H1 (cell line): ENCODE results near the gene ACTL10. TPM values are rescaled to one million over a fixed set of nuclear protein-coding genes. Genes with fewer than 3 reads are reported as not detected.

Experiments used
- CTCF ChIA-PET: fragments of 300-600 bp; sonication (Branson Sonifier 250); formaldehyde crosslinking; loops from one replicate; lab custom pipeline; 2021; ENCODE audit not compliant: partially characterized antibody; lab: Charles Lee
- POLR2A ChIA-PET: fragments of 300-600 bp; sonication (Branson Sonifier 250); formaldehyde crosslinking; loops from one replicate; lab custom pipeline; 2021; ENCODE audit warnings: inconsistent platforms; ENCODE audit not compliant: partially characterized antibody; lab: Charles Lee
- DNase-seq, 2 experiments: peaks; one replicate each; pipeline versions ENCODE4 v3.0.0 to v3.0.0-alpha.2; 2010 to 2022; ENCODE audit warnings: low spot score in 2 of 2, low read depth in 1 of 2, mixed read lengths in 1 of 2
- FAIRE-seq: peaks from 2 replicates; lab custom pipeline; 2011; peaks lifted over from hg19 to GRCh38; lab: Jason Lieb, UNC
- H2AFZ ChIP-seq: 2 replicates; pipeline ENCODE4 v1.8.1; 2012; ENCODE audit warnings: low read length, inconsistent platforms
- H2AK5ac ChIP-seq: 2 replicates; pipeline ENCODE4 v1.6.1; 2013; ENCODE audit warnings: low read depth, low read length
- H2BK120ac ChIP-seq: replicated peaks from 2 replicates; pipeline ENCODE3; 2013; ENCODE audit warnings: low read depth, low read length, inconsistent platforms
- H2BK12ac ChIP-seq: 2 replicates; pipeline ENCODE4 v1.6.1; 2013; ENCODE audit warnings: low read depth, low read length
- H2BK15ac ChIP-seq: 2 replicates; pipeline ENCODE4 v1.6.1; 2013; ENCODE audit warnings: low read length
- H2BK20ac ChIP-seq: 2 replicates; pipeline ENCODE4 v1.6.1; 2013; ENCODE audit warnings: low read length
- H2BK5ac ChIP-seq: 2 replicates; pipeline ENCODE4 v1.6.1; 2013; ENCODE audit warnings: low read depth, low read length
- H3K14ac ChIP-seq: 2 replicates; pipeline ENCODE4 v1.6.1; 2013; ENCODE audit warnings: inconsistent platforms; ENCODE audit not compliant: insufficient read length
- H3K18ac ChIP-seq: 2 replicates; pipeline ENCODE4 v1.6.1; 2013; ENCODE audit warnings: low read length; ENCODE audit errors: extremely low read depth
- H3K23ac ChIP-seq: 2 replicates; pipeline ENCODE4 v1.6.1; 2013; ENCODE audit warnings: inconsistent platforms; ENCODE audit not compliant: insufficient read length
- H3K23me2 ChIP-seq: 2 replicates; pipeline ENCODE4 v1.6.1; 2013; ENCODE audit warnings: low read depth, low read length
- H3K27ac ChIP-seq: 2 replicates; pipeline ENCODE4 v1.6.1; 2011; ENCODE audit warnings: low read depth, low read length, inconsistent platforms
- H3K27me3 ChIP-seq, 4 experiments: replicated peaks in 1 of 4; 1 replicate in 1 of 4; 2 replicates in 3 of 4; pipeline versions ENCODE4 v1.6.1 to v1.8.1; 2011 to 2013; ENCODE audit warnings: low read length in 3 of 4, mild to moderate bottlenecking in 3 of 4, inconsistent platforms in 2 of 4, mixed read lengths in 2 of 4, moderate library complexity in 1 of 4; ENCODE audit not compliant: control insufficient read depth in 3 of 4, insufficient read depth in 3 of 4; ENCODE audit errors: extremely low read depth in 1 of 4
- H3K36me3 ChIP-seq, 4 experiments: 2 replicates each; pipeline versions ENCODE4 v1.6.1 to v1.8.1; 2011 to 2013; ENCODE audit warnings: mild to moderate bottlenecking in 4 of 4, low read length in 3 of 4, moderate library complexity in 2 of 4, control low read depth in 1 of 4, inconsistent platforms in 1 of 4; ENCODE audit not compliant: insufficient read depth in 4 of 4, control insufficient read depth in 2 of 4
- H3K4ac ChIP-seq: replicated peaks from 2 replicates; pipeline ENCODE3; 2013; ENCODE audit warnings: low read length, low read depth, mixed read lengths, inconsistent platforms; ENCODE audit not compliant: insufficient read length
- H3K4me1 ChIP-seq, 4 experiments: replicated peaks in 1 of 4; 1 replicate in 1 of 4; 2 replicates in 3 of 4; pipeline versions ENCODE4 v1.6.1 to v1.8.1; 2011 to 2013; ENCODE audit warnings: low read length in 3 of 4, inconsistent platforms in 2 of 4, mixed read lengths in 1 of 4; ENCODE audit not compliant: insufficient read depth in 4 of 4, control insufficient read depth in 3 of 4
- H3K4me2 ChIP-seq, 2 experiments: 2 replicates each; pipeline versions ENCODE4 v1.6.1 to v1.8.1; 2011 to 2013; ENCODE audit warnings: low read depth in 2 of 2, low read length in 2 of 2, control low read depth in 1 of 2, inconsistent platforms in 1 of 2, mild to moderate bottlenecking in 1 of 2; ENCODE audit not compliant: insufficient read depth in 1 of 2
- H3K4me3 ChIP-seq, 4 experiments: fragments of 200-600, 300-600 bp in 1 of 4; sonication (generic), shearing (Covaris generic), sonication (Bioruptor Twin) in 1 of 4; 2 replicates each; pipeline versions ENCODE4 v1.5.1 to v1.8.1; 2011 to 2016; ENCODE audit warnings: low read length in 4 of 4, low read depth in 3 of 4, control low read depth in 2 of 4, inconsistent platforms in 2 of 4, mild to moderate bottlenecking in 2 of 4, mixed read lengths in 1 of 4, moderate library complexity in 1 of 4; ENCODE audit not compliant: insufficient read depth in 2 of 4; ENCODE audit errors: extremely low read depth in 1 of 4
- H3K56ac ChIP-seq: replicated peaks from 2 replicates; pipeline ENCODE3; 2013; ENCODE audit warnings: low read depth, mild to moderate bottlenecking, mixed read lengths, low read length, inconsistent platforms; ENCODE audit not compliant: insufficient read length
- H3K79me1 ChIP-seq: 2 replicates; pipeline ENCODE4 v1.6.1; 2013; ENCODE audit warnings: low read depth, low read length, control low read depth
- H3K79me2 ChIP-seq, 2 experiments: 2 replicates each; pipeline versions ENCODE4 v1.6.1 to v1.8.1; 2012 to 2013; ENCODE audit warnings: low read length in 2 of 2, mild to moderate bottlenecking in 2 of 2, inconsistent platforms in 1 of 2; ENCODE audit not compliant: insufficient read depth in 2 of 2, control insufficient read depth in 1 of 2
- H3K9ac ChIP-seq, 4 experiments: replicated peaks in 1 of 4; 1 replicate in 1 of 4; 2 replicates in 3 of 4; pipeline versions ENCODE4 v1.6.1 to v1.8.1; 2011 to 2013; ENCODE audit warnings: low read depth in 3 of 4, low read length in 3 of 4, control low read depth in 2 of 4, mild to moderate bottlenecking in 2 of 4, moderate library complexity in 2 of 4, inconsistent platforms in 1 of 4; ENCODE audit errors: extremely low read depth in 1 of 4
- H3K9me3 ChIP-seq, 2 experiments: 2 replicates each; pipeline versions ENCODE4 v1.6.1 to v1.8.1; 2012 to 2013; ENCODE audit warnings: mild to moderate bottlenecking in 2 of 2, moderate library complexity in 2 of 2, control low read depth in 1 of 2, inconsistent platforms in 1 of 2, low read depth in 1 of 2, low read length in 1 of 2, mixed read lengths in 1 of 2; ENCODE audit not compliant: insufficient read depth in 2 of 2
- H4K20me1 ChIP-seq, 2 experiments: replicated peaks in 1 of 2; 2 replicates each; pipeline versions ENCODE3 to v1.8.1; 2011 to 2013; ENCODE audit warnings: inconsistent platforms in 2 of 2, low read length in 2 of 2, mild to moderate bottlenecking in 1 of 2; ENCODE audit not compliant: insufficient read depth in 2 of 2, control insufficient read depth in 1 of 2
- H4K5ac ChIP-seq: 2 replicates; pipeline ENCODE4 v1.6.1; 2013; ENCODE audit warnings: low read length, low read depth, mixed read lengths, inconsistent platforms; ENCODE audit not compliant: insufficient read length
- H4K8ac ChIP-seq: 2 replicates; pipeline ENCODE4 v1.8.0; 2013; ENCODE audit warnings: mild to moderate bottlenecking, moderate library complexity, low read length, inconsistent platforms; ENCODE audit not compliant: insufficient read depth; ENCODE audit errors: extremely low read depth
- H4K91ac ChIP-seq: replicated peaks from 2 replicates; pipeline ENCODE3; 2013; ENCODE audit warnings: low read length, mixed read lengths, inconsistent platforms; ENCODE audit not compliant: insufficient read length
- ATF3 ChIP-seq: IDR thresholded peaks from 2 replicates; pipeline ENCODE4 v1.6.1; 2011; ENCODE audit warnings: low read depth, mild to moderate bottlenecking, low read length; ENCODE audit not compliant: insufficient read depth
- BACH1 ChIP-seq: IDR thresholded peaks from 2 replicates; pipeline ENCODE4 v1.6.1; 2012; ENCODE audit warnings: low read length, improper control_type of control experiment
- CEBPB ChIP-seq: IDR thresholded peaks from 2 replicates; pipeline ENCODE4 v1.6.1; 2012; ENCODE audit warnings: low read depth, low read length
- GTF2F1 ChIP-seq: IDR thresholded peaks from 2 replicates; pipeline ENCODE4 v1.6.1; 2012; ENCODE audit warnings: low read depth, low read length, improper control_type of control experiment, borderline replicate concordance
- POLR2A ChIP-seq, 2 experiments: IDR thresholded peaks; 1 replicate in 1 of 2; 2 replicates in 1 of 2; pipeline ENCODE4 v1.6.1; 2011; ENCODE audit warnings: low read depth in 2 of 2, low read length in 2 of 2, mild to moderate bottlenecking in 2 of 2; ENCODE audit errors: control extremely low read depth in 1 of 2
- POLR2AphosphoS5 ChIP-seq: IDR thresholded peaks from 2 replicates; pipeline ENCODE4 v1.6.1; 2011; ENCODE audit warnings: low read depth, low read length
- POU5F1 ChIP-seq: IDR thresholded peaks from 2 replicates; pipeline ENCODE4 v1.6.1; 2011; ENCODE audit warnings: low read depth, mild to moderate bottlenecking, low read length, moderate library complexity
- RAD21 ChIP-seq, 2 experiments: IDR thresholded peaks in 1 of 2; conservative IDR thresholded peaks in 1 of 2; 2 replicates each; pipeline ENCODE4 v1.6.1; 2011; ENCODE audit warnings: low read depth in 2 of 2, low read length in 2 of 2, improper control_type of control experiment in 1 of 2, inconsistent platforms in 1 of 2, mild to moderate bottlenecking in 1 of 2, moderate library complexity in 1 of 2
- RFX5 ChIP-seq: IDR thresholded peaks from 2 replicates; pipeline ENCODE4 v1.6.1; 2011; ENCODE audit warnings: low read depth, low read length, improper control_type of control experiment, borderline replicate concordance
- RXRA ChIP-seq: IDR thresholded peaks from 2 replicates; pipeline ENCODE4 v1.6.1; 2011; ENCODE audit warnings: low read depth, mild to moderate bottlenecking, low read length, moderate library complexity; ENCODE audit not compliant: insufficient read depth
- SIX5 ChIP-seq: IDR thresholded peaks from 2 replicates; pipeline ENCODE4 v1.6.1; 2011; ENCODE audit warnings: mild to moderate bottlenecking, low read depth, low read length
- SP2 ChIP-seq: IDR thresholded peaks from 2 replicates; pipeline ENCODE4 v1.6.1; 2012; ENCODE audit warnings: mild to moderate bottlenecking, low read length, inconsistent platforms
- SP4 ChIP-seq: IDR thresholded peaks from 2 replicates; pipeline ENCODE4 v1.6.1; 2012; ENCODE audit warnings: low read length, inconsistent platforms
- TAF7 ChIP-seq: optimal IDR thresholded peaks from 2 replicates; pipeline ENCODE3; 2011; ENCODE audit warnings: low read depth, mild to moderate bottlenecking, inconsistent platforms, low read length, moderate library complexity, borderline replicate concordance
- WGBS, 2 experiments: shearing (Covaris generic) in 1 of 2; methylation state at CpG; one replicate each; pipeline versions ENCODE4 v1.1.6 to v1.1.7; 2013 to 2015; ENCODE audit warnings: low lambda C conversion rate in 2 of 2, mixed read lengths in 2 of 2, inconsistent platforms in 1 of 2, low coverage in 1 of 2, missing lambda C conversion rate in 1 of 2; ENCODE audit not compliant: insufficient replicate concordance in 2 of 2, insufficient coverage in 1 of 2, insufficient read length in 1 of 2; ENCODE audit errors: extremely low coverage in 1 of 2, missing lambda C conversion rate in 1 of 2; 5-methylcytosine and 5-hydroxymethylcytosine counted together
- polyA plus RNA-seq, 7 experiments: library from polyadenylated mRNA; depleted of rRNA in 3 of 7; stranded (reverse) in 5 of 7; unstranded in 2 of 7; fragments of >200 nt in 5 of 7; fragments of 200-250 nt in 2 of 7; gene quantifications; 1 replicate in 5 of 7; 2 replicates in 1 of 7; 4 replicates in 1 of 7; pipeline versions ENCODE4 v1.2.1 to v1.2.3, GENCODE V29; 2011 to 2013; ENCODE audit warnings: missing spikeins in 2 of 7, mixed read lengths in 2 of 7
- total RNA-seq: library from RNA; stranded (reverse); fragmentation: NEBNext Ultra II Directional; extraction: Animal tissue kit (Norgen Biotek cat#: 25700); gene quantifications from 2 replicates; pipeline ENCODE4 v1.2.1, GENCODE V29; 2021

The ACTL10 gene
- total and polyA plus RNA-seq, 2 of the 8 experiments (the other 6 are each of a cell fraction or from before 2014, with no cell fraction given), result 0.26 TPM; not detected in 1

- H3K79me2 ChIP-seq, result no peaks in the 10 kb centered on the region
- POLR2A ChIA-PET, result no interaction called here
- CTCF ChIA-PET, result interaction anchor here (1.8 kb wide), 1 partner anchor 22 kb away, joined by 6 read pairs; no protein-coding TSS in a partner anchor
- no peak overlapping the region for H3K4me3 ChIP-seq
- no peak for DNase-seq
- H3K4ac ChIP-seq, result no peak overlapping the region
- TF ChIP-seq ATF3 (no peak), TAF7 (no peak), POLR2A (IDR thresholded peaks at IDR 0.05; ENCODE audit: control extremely low read depth in 1 of 2, low read depth in 2 of 2, low read length in 2 of 2) (no peak), POLR2AphosphoS5 (no peak), RAD21 (IDR thresholded peaks at IDR 0.05 in 1 of 2, conservative IDR thresholded peaks at IDR 0.05 in 1 of 2; ENCODE audit: low read depth in 2 of 2, low read length in 2 of 2) (no peak), SP2 (no peak), GTF2F1 (no peak), POU5F1 (no peak), SP4 (no peak), RFX5 (no peak), CEBPB (no peak), SIX5 (no peak), BACH1 (no peak), RXRA (no peak)
- TF ChIP-seq, all 59 proteins: peak for 0
- no peak overlapping the region for H3K23ac ChIP-seq
- no peak overlapping the region for H2AFZ ChIP-seq
- H3K4me2 ChIP-seq, result no peak overlapping the region
- H2BK5ac ChIP-seq, result no peak overlapping the region
- H2AK5ac ChIP-seq, result no peak overlapping the region
- H3K9me3 ChIP-seq, result no peaks in the 10 kb centered on the region
- no peak overlapping the region for H2BK20ac ChIP-seq
- no peak overlapping the region for H4K91ac ChIP-seq
- no peak overlapping the region for H3K9ac ChIP-seq
- peaks cover 2% of the 10 kb centered on the region; the same call in 1 of the 2 replicates for H3K23me2 ChIP-seq
- H3K79me1 ChIP-seq, result no peaks in the 10 kb centered on the region
- FAIRE-seq, result no peak
- H3K36me3 ChIP-seq, result peaks cover 0 to 14% (median 0%) of the 10 kb centered on the region in 4 experiments; a peak in 2 of 8 replicates
- no peak overlapping the region for H2BK12ac ChIP-seq
- H4K5ac ChIP-seq, result no peak overlapping the region
- H4K8ac ChIP-seq, result no peak overlapping the region
- H3K14ac ChIP-seq, result no peak overlapping the region
- H3K27ac ChIP-seq, result no peak overlapping the region
- H3K56ac ChIP-seq, result no peak overlapping the region
- WGBS, 2 experiments, result 77% methylated on average over 5 of the region's 5 CpGs; no CpG with 5 or more reads in 1 of the 2 experiments
- H4K20me1 ChIP-seq, result peaks cover 0 to 4% of the 10 kb centered on the region in 2 experiments
- H2BK120ac ChIP-seq, result no peak overlapping the region
- H2BK15ac ChIP-seq, result no peak overlapping the region
- no peak overlapping the region for H3K18ac ChIP-seq
- no peaks in the 10 kb centered on the region for H3K27me3 ChIP-seq
- no peaks in the 10 kb centered on the region; a peak in 1 of 7 replicates for H3K4me1 ChIP-seq
These were observed 20.6 kb upstream of the ACTL10 start for GRCh38 chr20:33646191-33646590.
